Right cardiac atrium (tissue), 5 donors: ENCODE data around the gene ERVW-1. TPM values are rescaled to one million over a fixed set of nuclear protein-coding genes. Genes with fewer than 3 reads are reported as not detected.
A peak's percentile ranks its signal among the peaks of the same experiment; 100 is the strongest.
"Not testable (repeated sequence)": the region's sequence is repeated elsewhere in the genome, so short reads cannot be mapped to it uniquely, and the experiment has no call there.

Experiments used
- ATAC-seq, 2 donors: fragments of 200-7000 bp; cut with Tn5 transposase; one replicate each; pipeline versions ENCODE4 v1.8.0 to v1.9.1; 2020; ENCODE audit warnings: moderate library complexity in 2 of 2, mild to moderate bottlenecking in 1 of 2
- DNase-seq, 3 donors: peaks; one replicate each; pipeline ENCODE4 v3.0.0-alpha.2; 2020
- H3K27ac ChIP-seq: one replicate; pipeline ENCODE4 v1.5.1; 2013; ENCODE audit warnings: mild to moderate bottlenecking, low read length, control low read depth, moderate library complexity
- H3K27me3 ChIP-seq: one replicate; pipeline ENCODE4 v1.6.1; 2013; ENCODE audit not compliant: control insufficient read depth, insufficient read depth
- H3K4me1 ChIP-seq: one replicate; pipeline ENCODE4 v1.6.1; 2013; ENCODE audit warnings: low read length; ENCODE audit not compliant: control insufficient read depth, insufficient read depth
- H3K4me3 ChIP-seq: one replicate; pipeline ENCODE4 v1.5.1; 2013; ENCODE audit warnings: low read length, control low read depth
- H3K9me3 ChIP-seq: one replicate; pipeline ENCODE4 v1.6.1; 2013; ENCODE audit warnings: low read length; ENCODE audit not compliant: control insufficient read depth
- WGBS: extraction: QIAGEN DNeasy Blood & Tissue Kit; methylation state at CpG from one replicate; pipeline ENCODE4 v1.1.7; 2013; 5-methylcytosine and 5-hydroxymethylcytosine counted together
- intact Hi-C, 4 donors: fragments of 100-400 bp; cut with DNase I; formaldehyde crosslinking; loops; one replicate each; pipeline versions ENCODE4 v1.11.0 to v1.14.0; 2022 to 2023
- polyA plus RNA-seq: library from polyadenylated mRNA; stranded (reverse); fragments of 200-250 nt; gene quantifications from one replicate; pipeline ENCODE4 v1.2.3, GENCODE V29; 2013
- total RNA-seq, 4 donors: library from RNA; stranded (reverse); fragmentation: NEBNext Ultra II Directional; extraction: Animal tissue kit (Norgen Biotek cat#: 25700); gene quantifications; one replicate each; pipeline ENCODE4 v1.2.1, GENCODE V29; 2021
- donor health status: healthy with polysubstance abuse.
- donor health status: DM: no; HTN: yes; CAD: no.
- donor health status: DM: no; HTN: no; CAD: no.
- donor health status: DM: no; HTN: yes; CAD: no; lungs with severe emphysema.
- donor health status: DM: yes; HTN: yes; CAD: no.

ERVW-1 gene
- total and polyA plus RNA-seq, 5 donors: 0.07 TPM; not detected in 4

DNA sequence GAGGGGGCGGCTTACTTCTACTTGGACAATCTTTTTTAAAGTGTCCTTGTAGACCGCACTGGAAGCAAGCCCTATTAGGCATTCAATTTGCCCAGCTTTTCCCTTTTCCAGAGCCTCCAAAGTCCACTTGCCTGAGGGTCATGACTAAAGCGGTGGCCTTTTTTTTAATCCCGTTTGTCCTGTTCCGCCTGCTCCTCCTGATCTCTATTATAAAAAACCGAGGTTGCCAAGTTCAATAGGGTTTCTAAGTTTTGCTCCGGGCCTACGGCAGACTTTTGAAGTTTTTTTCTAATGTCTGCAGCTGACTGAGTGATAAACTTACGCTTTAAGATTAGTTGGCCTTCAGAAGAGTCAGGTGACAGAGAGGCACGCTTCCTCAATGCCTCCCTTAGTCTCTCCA, 3.8 kb downstream of the ERVW-1 start:
- H3K27me3 ChIP-seq, H3K27ac ChIP-seq, DNase-seq, ATAC-seq, H3K4me1 ChIP-seq, H3K4me3 ChIP-seq, intact Hi-C loops, H3K9me3 ChIP-seq: not testable (repeated sequence)
- 89% methylated on average over 10 of the region's 10 CpGs for WGBS

DNA sequence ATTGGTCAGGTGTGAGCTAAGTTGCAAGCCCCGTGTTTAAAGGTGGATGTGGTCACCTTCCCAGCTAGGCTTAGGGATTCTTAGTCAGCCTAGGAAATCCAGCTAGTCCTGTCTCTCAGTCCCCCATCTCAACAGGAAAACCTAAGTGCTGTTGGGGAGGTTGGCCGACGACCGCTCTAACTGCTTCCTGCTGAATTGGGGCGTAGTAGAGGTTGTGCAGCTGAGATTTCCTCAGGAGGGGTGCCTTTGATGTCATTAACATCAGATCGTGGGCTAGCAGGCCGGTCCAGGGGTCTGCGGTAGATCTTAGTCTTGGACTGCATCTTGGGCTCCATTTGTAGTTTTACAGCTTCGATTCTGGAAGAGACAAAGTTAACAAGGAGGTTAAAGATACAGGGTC, 9.2 kb downstream of the ERVW-1 start:
- H3K9me3 ChIP-seq, DNase-seq, H3K4me1 ChIP-seq, H3K27ac ChIP-seq, H3K27me3 ChIP-seq, ATAC-seq, intact Hi-C loops, H3K4me3 ChIP-seq: not testable (repeated sequence)
- WGBS: 96% methylated on average over 9 of the region's 9 CpGs

DNA sequence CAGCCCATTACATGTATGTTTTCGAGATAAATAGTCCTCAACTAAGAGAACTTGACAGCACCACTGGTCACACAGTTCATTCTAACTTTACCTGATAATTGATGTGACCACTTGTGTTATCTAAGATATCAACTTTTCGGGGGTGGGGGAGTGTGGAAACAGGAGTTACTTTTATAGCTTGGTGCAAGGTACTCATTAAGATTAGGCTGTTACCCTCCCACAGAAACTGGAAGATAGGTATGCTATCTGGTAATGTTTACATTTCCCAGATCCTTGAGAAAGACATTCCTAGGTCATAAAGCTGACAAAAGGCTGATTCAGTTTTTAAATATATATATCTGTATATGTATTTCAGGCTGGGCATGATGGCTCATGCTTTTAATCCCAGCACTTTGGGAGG, 11.1 kb downstream of the ERVW-1 start:
- no peaks in the 10 kb centered on the region for H3K9me3 ChIP-seq
- ATAC-seq (no peak), DNase-seq (no peak)
- intact Hi-C loops: no loop called here
- H3K4me1 ChIP-seq: no peaks in the 10 kb centered on the region
- H3K27me3 ChIP-seq: no peaks in the 10 kb centered on the region
- WGBS: 85% methylated on average over 2 of the region's 2 CpGs
- no peak overlapping the region for H3K27ac ChIP-seq
- no peak overlapping the region for H3K4me3 ChIP-seq

DNA sequence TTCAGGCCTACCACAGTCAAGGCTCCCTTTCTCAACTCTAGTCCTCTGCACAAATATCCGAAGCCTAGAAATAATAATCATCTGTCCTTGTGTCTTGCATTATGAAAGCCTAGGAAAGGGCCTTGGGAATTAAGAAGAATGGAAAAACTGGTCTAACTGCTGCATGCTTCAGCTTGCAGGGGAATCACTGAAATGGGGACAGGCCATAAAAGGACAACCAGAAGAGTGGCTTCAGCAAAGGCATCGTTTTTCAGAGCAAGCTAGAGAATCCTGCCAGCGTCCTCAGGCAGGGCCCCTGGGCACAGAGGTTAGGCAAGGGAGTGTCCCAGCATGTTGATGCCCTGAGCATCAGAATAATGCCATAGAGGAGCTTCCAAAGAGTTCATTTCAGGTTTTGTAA, 13.2 kb downstream of the ERVW-1 start:
- ATAC-seq: no peak
- no peak for DNase-seq
- Histone ChIP-seq H3K4me3 (no peak overlapping the region), H3K4me1 (no peaks in the 10 kb centered on the region), H3K27ac (no peak overlapping the region), H3K9me3 (no peaks in the 10 kb centered on the region), H3K27me3 (no peaks in the 10 kb centered on the region)
- intact Hi-C loops: no loop called here
- 81% methylated on average over 3 of the region's 3 CpGs for WGBS

DNA sequence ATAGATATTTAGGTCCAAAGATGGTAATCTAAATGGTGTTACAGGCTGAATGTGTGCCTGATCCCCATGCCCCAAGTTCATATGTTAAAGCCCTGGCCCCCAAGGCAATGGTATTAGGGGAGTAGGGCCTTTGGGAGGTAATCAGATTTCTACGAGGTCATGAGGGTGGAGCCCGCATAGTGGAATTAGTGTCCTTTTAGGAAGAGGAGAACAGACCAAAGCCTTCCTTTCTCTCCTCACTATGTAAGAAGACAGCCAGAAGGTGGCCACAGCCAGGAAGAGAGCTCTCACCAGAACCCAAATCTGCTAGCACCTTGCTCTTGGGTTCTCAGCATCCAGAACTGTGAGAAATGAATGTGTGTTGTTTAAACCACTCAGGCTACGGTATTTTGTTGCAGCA, 15.2 kb downstream of the ERVW-1 start:
- intact Hi-C loops: no loop called here
- 92% methylated on average over 3 of the region's 3 CpGs for WGBS
- ATAC-seq: no peak

DNA sequence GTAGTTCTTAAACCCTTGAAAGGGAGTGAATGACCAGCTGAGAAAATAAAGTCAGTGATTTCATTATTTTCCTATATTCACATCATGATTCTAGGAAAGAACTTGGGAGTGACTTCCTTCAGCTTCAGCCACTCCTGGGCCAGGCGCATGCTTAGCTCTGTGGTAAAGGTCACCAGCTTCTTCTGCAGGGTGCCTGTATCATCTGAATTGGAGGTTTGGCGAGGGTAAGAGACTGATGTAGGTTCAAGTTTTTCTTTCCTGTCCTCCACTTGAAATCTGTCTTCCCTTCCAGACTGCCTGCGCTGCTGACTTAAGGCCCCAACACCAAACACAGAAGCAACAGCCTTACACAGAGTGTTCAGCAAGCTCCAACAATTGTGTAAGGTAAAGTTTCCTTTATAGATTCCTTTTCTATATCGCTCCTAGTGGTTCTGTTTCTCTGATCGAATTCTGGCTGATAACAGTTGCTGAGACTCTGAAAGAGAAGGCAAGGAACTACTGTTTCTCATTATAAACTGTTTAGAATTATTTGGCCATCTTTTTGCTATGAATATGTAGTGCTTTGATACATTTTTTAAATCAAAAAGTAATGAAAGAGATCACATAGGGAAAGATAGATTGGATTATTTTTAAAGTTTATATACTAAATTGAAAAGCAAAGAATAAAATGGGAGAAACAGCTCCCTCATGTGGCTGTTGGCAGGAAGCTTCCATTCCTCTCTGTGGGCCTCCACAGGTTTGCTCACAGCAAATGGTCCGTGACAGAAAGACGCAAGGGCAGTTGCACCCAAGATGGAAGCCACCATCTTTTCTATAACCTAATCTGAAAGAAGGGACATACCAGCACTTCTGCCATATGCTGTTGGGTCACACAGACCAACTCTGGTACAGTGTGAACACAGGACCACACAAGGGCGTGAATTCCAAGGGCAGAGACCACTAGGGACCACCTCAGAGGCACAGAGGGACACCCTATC, 16.4 kb downstream of the ERVW-1 start:
- Histone ChIP-seq H3K27me3 (no peaks in the 10 kb centered on the region), H3K27ac (no peak overlapping the region), H3K4me1 (no peaks in the 10 kb centered on the region), H3K4me3 (no peak overlapping the region), H3K9me3 (no peaks in the 10 kb centered on the region)
- 64% methylated on average over 8 of the region's 8 CpGs for whole genome bisulfite sequencing
- intact Hi-C loops: no loop called here
- ATAC-seq: peak in 1 of 2 donors; percentile 77
- DNase-seq: no peak

More for the DNA sequence above, 15.2 kb downstream of the ERVW-1 start:
- Histone ChIP-seq H3K4me1 (no peaks in the 10 kb centered on the region), H3K27ac (no peak overlapping the region), H3K4me3 (no peak overlapping the region), H3K27me3 (no peaks in the 10 kb centered on the region), H3K9me3 (no peaks in the 10 kb centered on the region)
- DNase-seq: no peak

DNA sequence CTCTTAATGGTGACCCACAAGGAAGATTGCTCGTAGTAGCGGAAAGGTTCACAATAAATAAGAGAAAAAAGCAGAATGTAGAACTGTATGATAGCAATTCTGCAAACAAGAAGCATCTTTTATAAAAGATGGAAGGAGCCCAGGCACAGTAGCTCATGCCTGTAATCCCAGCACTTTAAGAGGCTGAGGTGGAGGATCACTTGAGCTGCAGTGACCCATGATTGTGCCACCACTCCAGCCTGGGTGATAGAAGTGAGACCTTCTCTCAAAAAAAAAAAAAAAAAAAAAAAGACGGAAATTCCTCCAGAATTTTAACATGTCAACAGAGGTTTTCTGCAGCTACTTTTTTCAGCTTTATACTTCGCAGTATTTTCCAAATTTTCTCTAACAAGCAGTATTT, 17.2 kb downstream of the ERVW-1 start:
- no peaks in the 10 kb centered on the region for H3K4me1 ChIP-seq
- no peaks in the 10 kb centered on the region for H3K9me3 ChIP-seq
- ATAC-seq: no peak
- intact Hi-C loops: no loop called here
- WGBS: 85% methylated on average over 4 of the region's 4 CpGs
- no peak for DNase-seq
- no peaks in the 10 kb centered on the region for H3K27me3 ChIP-seq
- no peak overlapping the region for H3K4me3 ChIP-seq
- H3K27ac ChIP-seq: no peak overlapping the region

DNA sequence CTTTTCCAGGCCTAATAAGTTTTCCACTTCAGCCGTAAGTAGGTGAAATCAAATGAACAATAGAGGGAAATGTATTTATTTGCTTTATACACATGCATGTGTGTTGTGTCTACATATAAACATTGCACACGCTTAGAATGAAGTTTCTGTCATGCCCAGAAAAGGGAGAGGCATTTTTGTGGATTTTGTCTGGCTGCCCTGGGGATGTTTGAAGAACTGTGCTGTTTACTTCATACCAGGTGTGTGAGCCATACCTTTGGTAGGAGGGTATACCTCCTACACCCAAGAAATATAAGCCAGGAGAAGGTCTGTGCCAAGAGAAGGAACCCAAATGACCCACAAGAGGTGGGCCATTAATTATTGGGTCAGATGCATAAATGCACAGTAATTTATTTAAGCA, 17.6 kb downstream of the ERVW-1 start:
- Histone ChIP-seq H3K4me3 (no peak overlapping the region), H3K9me3 (no peaks in the 10 kb centered on the region), H3K27ac (no peak overlapping the region), H3K4me1 (no peaks in the 10 kb centered on the region), H3K27me3 (no peaks in the 10 kb centered on the region)
- WGBS: 86% methylated on average over 2 of the region's 2 CpGs
- ATAC-seq (no peak), DNase-seq (no peak)
- intact Hi-C loops: no loop called here

DNA sequence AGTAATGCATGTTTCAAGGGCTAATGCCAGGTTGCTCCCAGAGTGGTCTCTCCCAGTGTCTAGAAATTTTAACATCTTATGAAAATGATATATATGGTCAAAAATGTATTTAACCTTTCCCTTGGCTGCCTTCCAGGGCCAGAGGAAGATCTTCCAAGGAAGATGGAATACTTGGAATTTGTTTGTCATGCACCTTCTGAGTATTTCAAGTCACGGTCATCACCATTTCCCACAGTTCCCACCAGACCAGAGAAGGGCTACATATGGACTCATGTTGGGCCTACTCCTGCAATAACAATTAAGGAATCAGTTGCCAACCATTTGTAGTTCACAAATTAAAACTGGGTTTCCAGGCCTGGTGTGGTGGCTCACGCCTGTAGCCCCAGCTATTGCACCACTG, 21.5 kb downstream of the ERVW-1 start:
- no peak for ATAC-seq
- no peaks in the 10 kb centered on the region for H3K27me3 ChIP-seq

DNA sequence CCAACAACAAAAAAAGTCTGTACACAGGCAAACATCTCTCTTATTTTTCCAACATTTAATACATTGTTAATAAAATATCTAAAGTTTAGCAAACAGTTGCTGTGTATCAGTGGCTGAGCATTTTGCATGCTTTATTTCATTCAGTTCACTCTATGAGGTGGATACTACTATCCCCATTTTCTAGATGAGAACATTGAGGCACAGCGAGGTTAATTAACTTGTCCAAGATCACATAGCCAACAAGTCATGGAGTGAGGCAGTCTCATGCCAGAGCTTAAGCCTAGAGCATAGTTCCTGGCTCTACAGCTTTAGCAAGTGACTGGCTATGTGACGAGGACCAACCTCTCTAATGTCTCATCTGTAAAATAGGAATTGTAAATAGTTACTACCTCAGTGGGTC, 26.1 kb downstream of the ERVW-1 start:
- intact Hi-C loops: no loop called here
- Histone ChIP-seq H3K9me3 (no peaks in the 10 kb centered on the region), H3K4me3 (no peak overlapping the region), H3K4me1 (no peaks in the 10 kb centered on the region), H3K27ac (no peak overlapping the region), H3K27me3 (no peaks in the 10 kb centered on the region)
- DNase-seq (no peak), ATAC-seq (no peak)
- 94% methylated on average over 2 of the region's 2 CpGs for WGBS

More for the DNA sequence above, 21.5 kb downstream of the ERVW-1 start:
- 92% methylated on average over 2 of the region's 2 CpGs for WGBS
- no peak for DNase-seq
- Histone ChIP-seq H3K4me1 (no peaks in the 10 kb centered on the region), H3K9me3 (no peaks in the 10 kb centered on the region), H3K27ac (no peak overlapping the region), H3K4me3 (no peak overlapping the region)
- intact Hi-C loops: no loop called here

DNA sequence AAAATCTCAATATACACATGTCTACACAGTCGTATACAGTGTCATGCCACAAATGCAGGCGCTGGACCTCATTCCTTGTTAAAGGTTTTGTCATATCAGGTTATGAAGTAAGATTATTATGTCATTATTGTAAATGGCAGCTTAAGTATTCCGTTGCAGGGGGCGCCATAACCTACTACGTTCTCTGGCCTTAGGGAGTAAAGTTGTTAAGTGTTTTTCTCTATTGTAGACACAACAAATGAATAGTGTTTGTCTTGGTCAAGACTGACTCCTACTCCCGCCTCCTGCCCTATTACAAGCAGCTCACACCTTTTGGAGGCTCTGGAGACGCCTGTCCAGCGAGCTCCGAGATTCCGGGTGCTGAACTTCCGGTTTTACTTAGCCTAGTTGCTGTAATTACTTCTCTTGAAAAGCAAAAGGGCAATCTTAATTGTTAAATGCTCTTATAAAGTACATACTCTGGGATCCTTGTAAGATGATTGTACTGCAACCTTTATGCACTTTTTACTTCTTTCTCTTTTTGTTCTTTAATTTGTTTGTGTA, 29.5 kb downstream of the ERVW-1 start:
- ATAC-seq (peak; percentile 49 to 55), DNase-seq (peak in 2 of 3 donors; percentile 37 to 65)
- Histone ChIP-seq H3K9me3 (no peaks in the 10 kb centered on the region), H3K4me1 (no peaks in the 10 kb centered on the region), H3K27ac (peak overlapping the region; percentile 92), H3K27me3 (no peaks in the 10 kb centered on the region), H3K4me3 (peak overlapping the region; percentile 80)
- intact Hi-C loops: loop anchor here in 1 of 4 donors (5.0 kb wide), 1 partner anchor 616 kb away; no protein-coding TSS in a partner anchor
- WGBS: under 1% methylated on average over 11 of the region's 11 CpGs
